B cell (primary cell): Measurements from ENCODE around the gene CASP2.

ENCODE experiments used
- CTCF ChIP-seq: fragments of 200-600 bp; IDR thresholded peaks from one replicate; pipeline ENCODE4 v1.8.0; 2022; ENCODE audit warnings: antibody characterized with exemption, mild to moderate bottlenecking
- EZH2 ChIP-seq: IDR thresholded peaks from 2 replicates; pipeline ENCODE4 v1.6.1; 2012; ENCODE audit warnings: borderline replicate concordance, low read depth, mild to moderate bottlenecking, moderate library complexity, low read length; ENCODE audit not compliant: insufficient read depth, poor library complexity, severe bottlenecking

- TF ChIP-seq CTCF (peak; percentile 69), EZH2 (no peak)
Observed at GRCh38 chr7:143299840-143300239, 11.7 kb downstream of the CASP2 start.
